Measurements from ENCODE around the gene HGS. TPM values are rescaled to one million over a fixed set of nuclear protein-coding genes. Genes with fewer than 3 reads are reported as not detected.

The HGS gene
- total and polyA plus RNA-seq, 2 of the 8 experiments (the other 6 are each of a cell fraction or from before 2014, with no cell fraction given): 80.8 to 99.7 TPM

- no peak overlapping the region for H3K9ac ChIP-seq (replicated peaks in 1 of 4; ENCODE audit: extremely low read depth in 1 of 4, low read depth in 3 of 4, low read length in 3 of 4)
- H3K56ac ChIP-seq (replicated peaks; ENCODE audit: insufficient read length, low read depth, low read length): no peak overlapping the region
- no peak overlapping the region for H3K23ac ChIP-seq (ENCODE audit: insufficient read length)
- H3K27me3 ChIP-seq (replicated peaks in 1 of 4; ENCODE audit: control insufficient read depth in 3 of 4, extremely low read depth in 1 of 4, insufficient read depth in 3 of 4, low read length in 3 of 4): no peaks in the 10 kb centered on the region
- no peaks in the 10 kb centered on the region for H3K9me3 ChIP-seq (ENCODE audit: insufficient read depth in 2 of 2, low read depth in 1 of 2, low read length in 1 of 2)
- H4K91ac ChIP-seq (replicated peaks; ENCODE audit: insufficient read length, low read length): no peak overlapping the region
- DNase-seq (ENCODE audit: low read depth in 1 of 2, low spot score in 2 of 2) (no peak), FAIRE-seq (no peak)
- peaks cover 0 to 25% of the 10 kb centered on the region in 2 experiments; a peak in 2 of 4 replicates for H3K79me2 ChIP-seq (ENCODE audit: control insufficient read depth in 1 of 2, insufficient read depth in 2 of 2, low read length in 2 of 2)
- no peak overlapping the region for H2AK5ac ChIP-seq (ENCODE audit: low read depth, low read length)
- no peak overlapping the region for H3K4me3 ChIP-seq (ENCODE audit: extremely low read depth in 1 of 4, insufficient read depth in 2 of 4, low read depth in 3 of 4, low read length in 4 of 4)
- H3K79me1 ChIP-seq (ENCODE audit: low read depth, low read length): peaks cover 9% of the 10 kb centered on the region
- no peak overlapping the region for H2BK15ac ChIP-seq (ENCODE audit: low read length)
- ChIA-PET CTCF (ENCODE audit: partially characterized antibody) (interaction anchor here (0.6 to 0.9 kb wide), 2 partner anchors 20 to 139 kb away, joined by 3 read pairs; no protein-coding TSS in a partner anchor), POLR2A (ENCODE audit: partially characterized antibody) (interaction anchor here (1.1 to 28.4 kb wide), 3 partner anchors 7 to 21 kb away, joined by 3 to 436 read pairs (median 100); partner anchors contain the start of genes MRPL12 and SLC25A10)
- no peak overlapping the region for H3K27ac ChIP-seq (ENCODE audit: low read depth, low read length)
- no peak overlapping the region for H4K5ac ChIP-seq (ENCODE audit: insufficient read length, low read depth, low read length)
- peaks cover 2 to 45% (median 19%) of the 10 kb centered on the region in 4 experiments; a peak in 6 of 8 replicates for H3K36me3 ChIP-seq (ENCODE audit: control insufficient read depth in 2 of 4, insufficient read depth in 4 of 4, low read length in 3 of 4)
- H3K18ac ChIP-seq (ENCODE audit: extremely low read depth, low read length): no peak overlapping the region
- H3K4ac ChIP-seq (replicated peaks; ENCODE audit: insufficient read length, low read depth, low read length): no peak overlapping the region
- H3K4me1 ChIP-seq (replicated peaks in 1 of 4; ENCODE audit: control insufficient read depth in 3 of 4, insufficient read depth in 4 of 4, low read length in 3 of 4): peaks cover 3 to 8% (median 5%) of the 10 kb centered on the region in 4 experiments; a peak in 5 of 7 replicates
- no peak overlapping the region for H2BK20ac ChIP-seq (ENCODE audit: low read length)
- peaks cover 9% of the 10 kb centered on the region for H3K23me2 ChIP-seq (ENCODE audit: low read depth, low read length)
- H3K4me2 ChIP-seq (ENCODE audit: insufficient read depth in 1 of 2, low read depth in 2 of 2, low read length in 2 of 2): no peak overlapping the region
- no peak overlapping the region for H2BK120ac ChIP-seq (replicated peaks; ENCODE audit: low read depth, low read length)
- WGBS, 2 experiments (ENCODE audit: extremely low coverage in 1 of 2, insufficient coverage in 1 of 2, insufficient read length in 1 of 2, insufficient replicate concordance in 2 of 2, low coverage in 1 of 2, low lambda C conversion rate in 2 of 2, missing lambda C conversion rate in 1 of 2): 95% methylated on average over 31 of the region's 41 CpGs; no CpG with 5 or more reads in 1 of the 2 experiments
- H2AFZ ChIP-seq (ENCODE audit: low read length): no peak overlapping the region
- no peak overlapping the region for H3K14ac ChIP-seq (ENCODE audit: insufficient read length)
- peaks cover 0 to 30% of the 10 kb centered on the region in 2 experiments for H4K20me1 ChIP-seq (replicated peaks in 1 of 2; ENCODE audit: control insufficient read depth in 1 of 2, insufficient read depth in 2 of 2, low read length in 2 of 2)
- no peak overlapping the region for H2BK12ac ChIP-seq (ENCODE audit: low read depth, low read length)
- H2BK5ac ChIP-seq (ENCODE audit: low read depth, low read length): no peak overlapping the region
- TF ChIP-seq SIRT6 (IDR thresholded peaks at IDR 0.05; ENCODE audit: low read length): no peak
- H4K8ac ChIP-seq (ENCODE audit: extremely low read depth, insufficient read depth, low read length): no peak overlapping the region
Observed at GRCh38 chr17:81687770-81688541, 4.1 kb downstream of the HGS start.

All from H1 (cell line).